Neural cell (in vitro differentiated cells): ENCODE results near the gene AP1S1. TPM values are rescaled to one million over a fixed set of nuclear protein-coding genes. Genes with fewer than 3 reads are reported as not detected.

ENCODE experiments used
- H2AFZ ChIP-seq: fragments of 200-600, 300-800 bp; sonication (generic), shearing (Covaris generic); 2 replicates; pipeline ENCODE4 v1.6.0; 2014; ENCODE audit warnings: low read depth, mild to moderate bottlenecking, antibody characterized with exemption, low read length, moderate library complexity
- H3F3A ChIP-seq: fragments of 200-600 bp; shearing (Covaris generic); 2 replicates; pipeline ENCODE4 v1.6.1; 2016; ENCODE audit warnings: mild to moderate bottlenecking, moderate library complexity, mixed read lengths, antibody characterized with exemption, low read length; ENCODE audit not compliant: insufficient read depth, poor library complexity, severe bottlenecking
- H3K27ac ChIP-seq: fragments of 200-600, 300-800 bp; sonication (generic), shearing (Covaris generic); 2 replicates; pipeline ENCODE4 v1.5.1; 2014; ENCODE audit warnings: mild to moderate bottlenecking, low read length, moderate library complexity
- H3K27me3 ChIP-seq: fragments of 300-800, 200-600 bp; sonication (generic), shearing (Covaris generic); 2 replicates; pipeline ENCODE4 v1.6.0; 2014; ENCODE audit warnings: mild to moderate bottlenecking, low read depth, low read length, moderate library complexity; ENCODE audit not compliant: insufficient read depth
- H3K36me3 ChIP-seq: fragments of 300-800, 200-600 bp; sonication (generic), shearing (Covaris generic); 2 replicates; pipeline ENCODE4 v1.5.1; 2014; ENCODE audit warnings: mild to moderate bottlenecking, antibody characterized with exemption, low read length, moderate library complexity; ENCODE audit not compliant: insufficient read depth
- H3K4me2 ChIP-seq: fragments of 300-800, 200-600 bp; sonication (generic), shearing (Covaris generic); 2 replicates; pipeline ENCODE4 v1.6.0; 2014; ENCODE audit warnings: mild to moderate bottlenecking, low read length
- H3K4me3 ChIP-seq: fragments of 300-800, 200-600 bp; sonication (generic), shearing (Covaris generic); 2 replicates; pipeline ENCODE4 v1.5.1; 2014; ENCODE audit warnings: mild to moderate bottlenecking, low read length, moderate library complexity
- H3K79me2 ChIP-seq: fragments of 200-600 bp; shearing (Covaris generic); replicated peaks from 2 replicates; pipeline ENCODE4 v1.6.0; 2014; ENCODE audit warnings: mild to moderate bottlenecking, low read length, moderate library complexity; ENCODE audit not compliant: insufficient read depth
- H3K9ac ChIP-seq: fragments of 300-800, 200-600 bp; sonication (generic), shearing (Covaris generic); 2 replicates; pipeline ENCODE4 v1.6.1; 2016; ENCODE audit warnings: mild to moderate bottlenecking, low read length, mixed read lengths
- H3K9me2 ChIP-seq: fragments of 200-600 bp; shearing (Covaris generic); 2 replicates; pipeline ENCODE4 v1.6.1; 2016; ENCODE audit warnings: mild to moderate bottlenecking, low read length, mixed read lengths; ENCODE audit not compliant: insufficient read depth
- H3K9me3 ChIP-seq: fragments of 200-600, 300-800 bp; sonication (generic), shearing (Covaris generic); 2 replicates; pipeline ENCODE4 v1.6.1; 2016; ENCODE audit warnings: mild to moderate bottlenecking, mixed run types, low read length, moderate library complexity, mixed read lengths
- H4K20me1 ChIP-seq: fragments of 200-600 bp; shearing (Covaris generic); 2 replicates; pipeline ENCODE4 v1.6.1; 2016; ENCODE audit warnings: mild to moderate bottlenecking, mixed run types; ENCODE audit not compliant: insufficient read depth
- EZH2 ChIP-seq: fragments of 200-600, 300-800 bp; shearing (Covaris generic), sonication (generic); IDR thresholded peaks from 2 replicates; pipeline ENCODE4 v1.6.1; 2014; ENCODE audit warnings: antibody characterized with exemption, low read length, borderline replicate concordance, mild to moderate bottlenecking; ENCODE audit not compliant: insufficient read depth, poor library complexity, severe bottlenecking
- POLR2AphosphoS5 ChIP-seq: IDR thresholded peaks from 2 replicates; pipeline ENCODE4 v1.6.1; 2012
- RAD21 ChIP-seq: fragments of 450-650 bp; conservative IDR thresholded peaks from 2 replicates; pipeline ENCODE4 v1.6.1; 2014; ENCODE audit warnings: antibody characterized with exemption, mild to moderate bottlenecking, moderate library complexity
- SMC3 ChIP-seq: fragments of 450-650 bp; conservative IDR thresholded peaks from 2 replicates; pipeline ENCODE4 v1.6.1; 2014; ENCODE audit warnings: antibody characterized with exemption, mild to moderate bottlenecking, moderate library complexity; ENCODE audit not compliant: poor library complexity
- TAF1 ChIP-seq: IDR thresholded peaks from 2 replicates; pipeline ENCODE4 v1.6.1; 2012; ENCODE audit warnings: low read depth
- polyA plus RNA-seq: library from polyadenylated mRNA; depleted of rRNA; stranded (reverse); fragments of >200 nt; gene quantifications from 2 replicates; pipeline ENCODE4 v1.2.3, GENCODE V29; 2014
- TF ChIP-seq, protein P1 (sequence below): IDR thresholded peaks from 2 replicates; pipeline ENCODE4 v1.6.1; 2012; ENCODE audit warnings: borderline replicate concordance
- TF ChIP-seq, protein P2 (sequence below): fragments of 450-650 bp; IDR thresholded peaks from 2 replicates; pipeline ENCODE4 v1.5.1; 2014; ENCODE audit warnings: antibody characterized with exemption, mild to moderate bottlenecking, moderate library complexity; ENCODE audit not compliant: poor library complexity, severe bottlenecking

AP1S1 gene
- polyA plus RNA-seq, 1 donor from 2014 or later, result 344 TPM

DNA sequence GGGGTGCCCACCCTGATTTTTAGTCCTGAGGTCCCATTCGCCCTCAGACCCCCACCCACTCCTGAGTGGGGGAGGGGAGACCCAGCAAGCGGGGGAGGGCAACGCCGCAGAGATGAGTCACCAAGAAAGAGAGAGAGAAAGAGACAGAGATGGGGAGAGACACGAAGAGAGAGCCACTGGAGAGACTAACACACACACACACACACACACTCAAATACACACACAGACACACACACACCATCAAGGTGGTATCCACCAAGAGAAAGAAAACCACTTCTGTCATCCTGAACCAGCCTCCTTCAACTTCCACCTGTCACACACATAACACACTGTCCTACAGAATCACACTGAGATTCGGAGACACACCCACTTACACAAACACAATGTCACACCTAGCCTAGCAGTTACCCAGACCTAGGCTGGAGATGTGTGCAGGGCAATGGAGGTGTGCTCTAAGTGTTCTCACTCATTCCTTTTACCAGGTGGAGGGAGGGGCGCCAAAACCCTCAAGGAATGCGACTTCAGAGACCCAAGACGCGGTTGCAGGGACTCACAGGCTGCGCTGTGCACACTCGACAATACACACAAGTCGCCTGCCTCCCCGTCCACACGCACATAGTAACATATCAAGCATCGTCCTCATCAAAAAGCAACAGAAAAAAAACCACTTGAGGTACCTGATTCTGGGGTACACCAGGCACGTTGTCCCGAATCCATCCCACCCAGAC, 15.0 kb downstream of the AP1S1 start:
- TF ChIP-seq TAF1, result no peak
- TF ChIP-seq, protein P1, sequence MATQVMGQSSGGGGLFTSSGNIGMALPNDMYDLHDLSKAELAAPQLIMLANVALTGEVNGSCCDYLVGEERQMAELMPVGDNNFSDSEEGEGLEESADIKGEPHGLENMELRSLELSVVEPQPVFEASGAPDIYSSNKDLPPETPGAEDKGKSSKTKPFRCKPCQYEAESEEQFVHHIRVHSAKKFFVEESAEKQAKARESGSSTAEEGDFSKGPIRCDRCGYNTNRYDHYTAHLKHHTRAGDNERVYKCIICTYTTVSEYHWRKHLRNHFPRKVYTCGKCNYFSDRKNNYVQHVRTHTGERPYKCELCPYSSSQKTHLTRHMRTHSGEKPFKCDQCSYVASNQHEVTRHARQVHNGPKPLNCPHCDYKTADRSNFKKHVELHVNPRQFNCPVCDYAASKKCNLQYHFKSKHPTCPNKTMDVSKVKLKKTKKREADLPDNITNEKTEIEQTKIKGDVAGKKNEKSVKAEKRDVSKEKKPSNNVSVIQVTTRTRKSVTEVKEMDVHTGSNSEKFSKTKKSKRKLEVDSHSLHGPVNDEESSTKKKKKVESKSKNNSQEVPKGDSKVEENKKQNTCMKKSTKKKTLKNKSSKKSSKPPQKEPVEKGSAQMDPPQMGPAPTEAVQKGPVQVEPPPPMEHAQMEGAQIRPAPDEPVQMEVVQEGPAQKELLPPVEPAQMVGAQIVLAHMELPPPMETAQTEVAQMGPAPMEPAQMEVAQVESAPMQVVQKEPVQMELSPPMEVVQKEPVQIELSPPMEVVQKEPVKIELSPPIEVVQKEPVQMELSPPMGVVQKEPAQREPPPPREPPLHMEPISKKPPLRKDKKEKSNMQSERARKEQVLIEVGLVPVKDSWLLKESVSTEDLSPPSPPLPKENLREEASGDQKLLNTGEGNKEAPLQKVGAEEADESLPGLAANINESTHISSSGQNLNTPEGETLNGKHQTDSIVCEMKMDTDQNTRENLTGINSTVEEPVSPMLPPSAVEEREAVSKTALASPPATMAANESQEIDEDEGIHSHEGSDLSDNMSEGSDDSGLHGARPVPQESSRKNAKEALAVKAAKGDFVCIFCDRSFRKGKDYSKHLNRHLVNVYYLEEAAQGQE, result peak; percentile 14
- H3K27ac ChIP-seq, result no peak overlapping the region
- no peaks in the 10 kb centered on the region for H4K20me1 ChIP-seq
- peak overlapping the region; percentile 70 for H3K4me2 ChIP-seq
- peaks cover 73% of the 10 kb centered on the region for H3K27me3 ChIP-seq
- no peaks in the 10 kb centered on the region for H3K79me2 ChIP-seq
- H3K36me3 ChIP-seq, result no peaks in the 10 kb centered on the region
- H3K9ac ChIP-seq, result peak overlapping the region; percentile 59
- peak overlapping the region; percentile 94 for H3K4me3 ChIP-seq
- H3K9me2 ChIP-seq, result no peaks in the 10 kb centered on the region
- no peaks in the 10 kb centered on the region for H3F3A ChIP-seq
- no peak overlapping the region for H2AFZ ChIP-seq
- no peaks in the 10 kb centered on the region for H3K9me3 ChIP-seq

DNA sequence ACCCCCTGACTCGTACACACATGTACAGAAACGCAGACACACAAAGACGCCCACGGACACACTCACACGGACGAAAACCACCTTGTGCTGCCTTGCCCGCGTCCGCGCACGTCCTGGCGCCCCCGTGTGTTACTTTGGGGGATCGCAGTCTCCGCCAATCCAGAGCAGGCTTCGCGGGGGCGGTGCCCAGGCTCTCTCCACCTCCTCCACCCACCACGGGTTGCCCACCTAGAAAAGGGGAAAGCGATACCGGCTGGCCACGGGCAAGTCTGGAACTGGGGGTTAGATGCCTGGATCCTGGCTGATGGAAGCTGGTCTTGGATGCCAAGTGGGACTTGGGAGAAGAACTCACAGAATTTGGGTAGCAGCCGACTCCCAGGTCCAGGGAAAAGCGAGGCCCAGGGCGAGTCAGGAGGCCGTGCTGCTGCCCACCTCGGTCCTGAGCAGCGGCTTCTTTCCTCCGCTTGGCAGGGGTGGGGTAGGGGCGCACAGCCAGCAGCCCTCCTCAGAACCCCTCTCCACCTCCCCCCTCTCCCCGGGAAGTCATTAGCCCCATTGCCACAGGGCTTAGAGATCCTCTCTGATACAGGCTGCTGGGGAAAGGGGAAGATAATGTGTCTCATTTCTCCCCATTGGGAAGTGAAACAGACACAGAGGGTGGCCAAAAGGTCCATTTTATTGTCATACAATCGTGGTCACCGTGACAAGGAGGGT, 15.7 kb downstream of the AP1S1 start:
- Histone ChIP-seq H3K36me3 (no peaks in the 10 kb centered on the region), H3K9me3 (no peaks in the 10 kb centered on the region), H3K9me2 (no peaks in the 10 kb centered on the region), H3K4me3 (peak overlapping the region; percentile 94), H3K4me2 (peak overlapping the region; percentile 70), H4K20me1 (no peaks in the 10 kb centered on the region), H2AFZ (no peak overlapping the region), H3K27me3 (peaks cover 77% of the 10 kb centered on the region), H3K27ac (no peak overlapping the region), H3K79me2 (no peaks in the 10 kb centered on the region), H3K9ac (peak overlapping the region; percentile 59), H3F3A (no peaks in the 10 kb centered on the region)
- TF ChIP-seq RAD21 (peak; percentile 77), EZH2 (no peak), POLR2AphosphoS5 (peak; percentile 82), SMC3 (peak; percentile 87)
- TF ChIP-seq, protein P2, sequence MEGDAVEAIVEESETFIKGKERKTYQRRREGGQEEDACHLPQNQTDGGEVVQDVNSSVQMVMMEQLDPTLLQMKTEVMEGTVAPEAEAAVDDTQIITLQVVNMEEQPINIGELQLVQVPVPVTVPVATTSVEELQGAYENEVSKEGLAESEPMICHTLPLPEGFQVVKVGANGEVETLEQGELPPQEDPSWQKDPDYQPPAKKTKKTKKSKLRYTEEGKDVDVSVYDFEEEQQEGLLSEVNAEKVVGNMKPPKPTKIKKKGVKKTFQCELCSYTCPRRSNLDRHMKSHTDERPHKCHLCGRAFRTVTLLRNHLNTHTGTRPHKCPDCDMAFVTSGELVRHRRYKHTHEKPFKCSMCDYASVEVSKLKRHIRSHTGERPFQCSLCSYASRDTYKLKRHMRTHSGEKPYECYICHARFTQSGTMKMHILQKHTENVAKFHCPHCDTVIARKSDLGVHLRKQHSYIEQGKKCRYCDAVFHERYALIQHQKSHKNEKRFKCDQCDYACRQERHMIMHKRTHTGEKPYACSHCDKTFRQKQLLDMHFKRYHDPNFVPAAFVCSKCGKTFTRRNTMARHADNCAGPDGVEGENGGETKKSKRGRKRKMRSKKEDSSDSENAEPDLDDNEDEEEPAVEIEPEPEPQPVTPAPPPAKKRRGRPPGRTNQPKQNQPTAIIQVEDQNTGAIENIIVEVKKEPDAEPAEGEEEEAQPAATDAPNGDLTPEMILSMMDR, result peak; percentile 97
- TF ChIP-seq, protein P1, result peak; percentile 8
